ENCODE measurements around the gene ARHGEF28.

ARHGEF28 gene

DNA sequence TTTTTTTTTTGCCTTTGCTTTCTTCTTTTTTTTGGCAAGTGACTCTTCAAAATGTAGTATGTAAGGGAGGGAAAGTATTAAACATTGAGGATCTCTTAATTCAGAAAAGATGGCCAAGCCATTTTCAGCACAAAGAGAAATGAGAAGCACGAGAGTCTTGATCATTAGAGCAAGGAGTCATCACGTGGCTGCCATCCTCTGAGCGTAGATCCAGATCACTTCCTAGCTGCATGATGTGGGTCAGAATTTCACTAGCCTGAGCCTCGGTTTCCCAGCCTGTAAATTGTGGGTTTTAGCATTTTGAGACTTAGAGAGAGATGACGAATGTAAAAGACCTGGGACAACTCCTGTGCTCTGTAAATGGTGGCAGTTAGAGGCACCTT is 312.9 kb downstream of the ARHGEF28 start:
- no peak overlapping the region for H3K4me3 ChIP-seq (ENCODE audit: insufficient read depth in 1 of 2, low read depth in 1 of 2, low read length in 2 of 2)
- no peak for DNase-seq
- H2BK12ac ChIP-seq (ENCODE audit: low read length in 2 of 2) = peak overlapping the region; percentile 34 to 95
- WGBS = 62% methylated on average over 5 of the region's 5 CpGs
- peaks cover 15% of the 10 kb centered on the region for H3K79me1 ChIP-seq (replicated peaks; ENCODE audit: low read length, poor library complexity, severe bottlenecking)
- H3K23ac ChIP-seq (ENCODE audit: low read length in 2 of 2) = no peak overlapping the region
- peak overlapping the region; percentile 94 for H3K27ac ChIP-seq (ENCODE audit: low read length, poor library complexity, severe bottlenecking)
- no peak overlapping the region for H3K4me2 ChIP-seq (ENCODE audit: low read length, poor library complexity, severe bottlenecking)
- H3K4me1 ChIP-seq (ENCODE audit: control insufficient read depth, insufficient read depth, low read depth, low read length) = peaks cover 14% of the 10 kb centered on the region
- H3K14ac ChIP-seq (ENCODE audit: low read length in 2 of 2) = peak overlapping the region in 1 of 2 experiments; percentile 80
- H2BK120ac ChIP-seq (ENCODE audit: low read depth, low read length) = peak overlapping the region; percentile 75
- H2BK15ac ChIP-seq (ENCODE audit: low read depth, poor library complexity, severe bottlenecking) = no peak overlapping the region
- no peaks in the 10 kb centered on the region for H3K27me3 ChIP-seq (ENCODE audit: control insufficient read depth in 1 of 2, insufficient read depth in 1 of 2, low read length in 2 of 2)
- peak overlapping the region; percentile 63 for H4K8ac ChIP-seq (ENCODE audit: low read length)
- peak overlapping the region; percentile 74 for H3K9ac ChIP-seq (ENCODE audit: low read length)
- H4K91ac ChIP-seq (ENCODE audit: low read length) = no peak overlapping the region
- no peak overlapping the region for H2AFZ ChIP-seq (ENCODE audit: low read depth, low read length)
- H2BK5ac ChIP-seq (ENCODE audit: low read depth, low read length, poor library complexity, severe bottlenecking) = peak overlapping the region; percentile 67
- peak overlapping the region; percentile 87 for H2AK5ac ChIP-seq (ENCODE audit: low read length, severe bottlenecking)
- H3K4ac ChIP-seq (ENCODE audit: low read depth in 1 of 2, low read length in 2 of 2) = peak overlapping the region in 1 of 2 experiments; percentile 49
- peak overlapping the region; percentile 74 to 95 for H3K18ac ChIP-seq (ENCODE audit: low read depth in 1 of 2, low read length in 2 of 2)
- H3K9me3 ChIP-seq (ENCODE audit: control insufficient read depth, low read length) = no peaks in the 10 kb centered on the region
- peaks cover 0 to 10% of the 10 kb centered on the region in 2 experiments for H3K36me3 ChIP-seq (ENCODE audit: control insufficient read depth in 1 of 2, insufficient read depth in 2 of 2, low read depth in 1 of 2, low read length in 2 of 2)

DNA sequence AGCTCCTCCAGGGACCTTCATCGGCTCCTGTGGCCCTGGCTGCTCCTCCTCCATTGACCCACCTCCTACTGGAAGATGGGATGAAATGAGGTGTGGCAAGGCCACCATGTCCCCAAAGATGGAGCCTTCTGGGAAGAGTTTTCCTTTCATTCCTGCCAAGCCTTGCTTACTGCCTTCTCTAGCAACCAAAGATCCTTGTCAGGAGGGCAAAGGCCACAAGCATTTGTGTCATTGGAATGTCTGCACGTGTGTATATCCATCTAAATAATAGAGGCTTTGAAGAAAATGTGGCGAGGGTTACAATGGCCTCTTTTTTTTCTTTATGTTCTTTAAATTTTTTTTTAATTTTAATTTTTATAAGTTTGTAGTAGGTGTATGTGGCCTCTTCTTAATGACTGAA is 313.6 kb downstream of the ARHGEF28 start:
- Histone ChIP-seq H3K4me3 (ENCODE audit: insufficient read depth in 1 of 2, low read depth in 1 of 2, low read length in 2 of 2) (no peak overlapping the region), H3K4me1 (ENCODE audit: control insufficient read depth, insufficient read depth, low read depth, low read length) (peaks cover 14% of the 10 kb centered on the region), H3K23ac (ENCODE audit: low read length in 2 of 2) (no peak overlapping the region), H3K36me3 (ENCODE audit: control insufficient read depth in 1 of 2, insufficient read depth in 2 of 2, low read depth in 1 of 2, low read length in 2 of 2) (peaks cover 0 to 10% of the 10 kb centered on the region in 2 experiments), H2BK5ac (ENCODE audit: low read depth, low read length, poor library complexity, severe bottlenecking) (peak overlapping the region; percentile 77), H2BK12ac (ENCODE audit: low read length in 2 of 2) (peak overlapping the region; percentile 34 to 89), H3K27me3 (ENCODE audit: control insufficient read depth in 1 of 2, insufficient read depth in 1 of 2, low read length in 2 of 2) (no peaks in the 10 kb centered on the region), H3K18ac (ENCODE audit: low read depth in 1 of 2, low read length in 2 of 2) (peak overlapping the region; percentile 74 to 95), H3K27ac (ENCODE audit: low read length, poor library complexity, severe bottlenecking) (peak overlapping the region; percentile 94), H3K9ac (ENCODE audit: low read length) (peak overlapping the region; percentile 74), H4K91ac (ENCODE audit: low read length) (peak overlapping the region; percentile 65), H4K8ac (ENCODE audit: low read length) (peak overlapping the region; percentile 27), H3K4me2 (ENCODE audit: low read length, poor library complexity, severe bottlenecking) (no peak overlapping the region), H3K14ac (ENCODE audit: low read length in 2 of 2) (peak overlapping the region in 1 of 2 experiments; percentile 94), H2AFZ (ENCODE audit: low read depth, low read length) (no peak overlapping the region), H2AK5ac (ENCODE audit: low read length, severe bottlenecking) (peak overlapping the region; percentile 87), H2BK15ac (ENCODE audit: low read depth, poor library complexity, severe bottlenecking) (peak overlapping the region; percentile 70), H2BK120ac (ENCODE audit: low read depth, low read length) (peak overlapping the region; percentile 50), H3K9me3 (ENCODE audit: control insufficient read depth, low read length) (peaks cover 5% of the 10 kb centered on the region), H3K4ac (ENCODE audit: low read depth in 1 of 2, low read length in 2 of 2) (peak overlapping the region; percentile 49 to 52), H3K79me1 (replicated peaks; ENCODE audit: low read length, poor library complexity, severe bottlenecking) (peaks cover 15% of the 10 kb centered on the region)
- WGBS = 40% methylated on average over 2 of the region's 3 CpGs
- DNase-seq = no peak

DNA sequence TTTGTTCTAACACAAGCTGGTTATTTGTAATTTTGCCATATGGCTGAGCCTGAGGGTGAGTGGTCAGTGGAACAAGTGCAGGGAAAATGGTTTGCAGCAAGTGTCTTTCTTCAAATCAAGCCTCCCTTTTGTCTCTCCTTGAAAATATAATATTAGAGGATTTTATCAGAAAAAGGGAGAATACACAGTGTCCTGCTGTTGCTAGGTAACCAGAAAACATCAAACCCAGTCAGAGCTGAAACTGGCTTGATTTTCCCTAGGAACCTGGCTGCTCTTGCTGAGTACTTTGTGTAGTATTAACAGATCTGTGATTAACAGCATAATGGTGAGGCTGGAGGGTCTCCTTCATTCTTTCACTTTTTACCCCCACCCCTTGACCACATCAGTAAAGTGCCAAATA is 314.0 kb downstream of the ARHGEF28 start:
- H2AFZ ChIP-seq (ENCODE audit: low read depth, low read length) = no peak overlapping the region
- H4K91ac ChIP-seq (ENCODE audit: low read length) = no peak overlapping the region
- no peak overlapping the region for H3K14ac ChIP-seq (ENCODE audit: low read length in 2 of 2)
- H3K4me1 ChIP-seq (ENCODE audit: control insufficient read depth, insufficient read depth, low read depth, low read length) = peaks cover 14% of the 10 kb centered on the region
- peak overlapping the region; percentile 14 for H3K9ac ChIP-seq (ENCODE audit: low read length)
- peaks cover 0 to 10% of the 10 kb centered on the region in 2 experiments for H3K36me3 ChIP-seq (ENCODE audit: control insufficient read depth in 1 of 2, insufficient read depth in 2 of 2, low read depth in 1 of 2, low read length in 2 of 2)
- H3K9me3 ChIP-seq (ENCODE audit: control insufficient read depth, low read length) = peaks cover 5% of the 10 kb centered on the region
- H2BK120ac ChIP-seq (ENCODE audit: low read depth, low read length) = no peak overlapping the region
- no peaks in the 10 kb centered on the region for H3K27me3 ChIP-seq (ENCODE audit: control insufficient read depth in 1 of 2, insufficient read depth in 1 of 2, low read length in 2 of 2)
- H3K27ac ChIP-seq (ENCODE audit: low read length, poor library complexity, severe bottlenecking) = peak overlapping the region; percentile 17
- H4K8ac ChIP-seq (ENCODE audit: low read length) = no peak overlapping the region
- H3K23ac ChIP-seq (ENCODE audit: low read length in 2 of 2) = no peak overlapping the region
- H2BK12ac ChIP-seq (ENCODE audit: low read length in 2 of 2) = no peak overlapping the region
- no peak overlapping the region for H3K18ac ChIP-seq (ENCODE audit: low read depth in 1 of 2, low read length in 2 of 2)
- H3K4me3 ChIP-seq (ENCODE audit: insufficient read depth in 1 of 2, low read depth in 1 of 2, low read length in 2 of 2) = no peak overlapping the region
- DNase-seq = peak; percentile 74
- H3K4me2 ChIP-seq (ENCODE audit: low read length, poor library complexity, severe bottlenecking) = no peak overlapping the region
- no peak overlapping the region for H2BK5ac ChIP-seq (ENCODE audit: low read depth, low read length, poor library complexity, severe bottlenecking)
- H3K79me1 ChIP-seq (replicated peaks; ENCODE audit: low read length, poor library complexity, severe bottlenecking) = peaks cover 15% of the 10 kb centered on the region
- H2BK15ac ChIP-seq (ENCODE audit: low read depth, poor library complexity, severe bottlenecking) = no peak overlapping the region
- peak overlapping the region; percentile 52 for H2AK5ac ChIP-seq (ENCODE audit: low read length, severe bottlenecking)
- no peak overlapping the region for H3K4ac ChIP-seq (ENCODE audit: low read depth in 1 of 2, low read length in 2 of 2)

DNA sequence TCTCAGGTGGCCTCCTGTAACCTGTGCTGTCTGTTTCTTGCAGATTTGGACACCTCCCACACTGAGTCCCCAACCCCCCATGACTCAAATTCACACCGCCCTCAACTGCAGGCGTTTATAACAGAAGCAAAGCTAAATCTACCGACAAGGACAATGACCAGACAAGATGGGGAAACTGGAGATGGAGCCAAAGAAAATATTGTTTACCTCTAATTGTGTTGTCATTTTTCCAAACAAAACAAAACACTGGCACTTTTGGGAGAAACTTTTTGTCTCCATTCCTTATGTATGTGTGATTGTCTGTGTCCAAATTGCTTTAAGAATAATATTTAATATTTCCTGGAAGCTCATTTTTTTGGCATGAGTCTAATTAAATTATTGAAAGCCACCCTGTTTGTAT is 314.8 kb downstream of the ARHGEF28 start:
- H3K36me3 ChIP-seq (ENCODE audit: control insufficient read depth in 1 of 2, insufficient read depth in 2 of 2, low read depth in 1 of 2, low read length in 2 of 2) = peaks cover 0 to 8% of the 10 kb centered on the region in 2 experiments
- no peak overlapping the region for H3K23ac ChIP-seq (ENCODE audit: low read length in 2 of 2)
- no peak overlapping the region for H3K14ac ChIP-seq (ENCODE audit: low read length in 2 of 2)
- H2AK5ac ChIP-seq (ENCODE audit: low read length, severe bottlenecking) = peak overlapping the region; percentile 6
- no peaks in the 10 kb centered on the region for H3K27me3 ChIP-seq (ENCODE audit: control insufficient read depth in 1 of 2, insufficient read depth in 1 of 2, low read length in 2 of 2)
- H2BK5ac ChIP-seq (ENCODE audit: low read depth, low read length, poor library complexity, severe bottlenecking) = no peak overlapping the region
- no peak overlapping the region for H3K4me2 ChIP-seq (ENCODE audit: low read length, poor library complexity, severe bottlenecking)
- peaks cover 5% of the 10 kb centered on the region for H3K9me3 ChIP-seq (ENCODE audit: control insufficient read depth, low read length)
- no CpG with 5 or more reads among the region's 3 CpGs for WGBS
- H4K91ac ChIP-seq (ENCODE audit: low read length) = no peak overlapping the region
- DNase-seq = no peak
- no peak overlapping the region for H2BK15ac ChIP-seq (ENCODE audit: low read depth, poor library complexity, severe bottlenecking)
- H3K9ac ChIP-seq (ENCODE audit: low read length) = no peak overlapping the region
- no peak overlapping the region for H3K4ac ChIP-seq (ENCODE audit: low read depth in 1 of 2, low read length in 2 of 2)
- no peak overlapping the region for H3K4me3 ChIP-seq (ENCODE audit: insufficient read depth in 1 of 2, low read depth in 1 of 2, low read length in 2 of 2)
- peaks cover 14% of the 10 kb centered on the region for H3K4me1 ChIP-seq (ENCODE audit: control insufficient read depth, insufficient read depth, low read depth, low read length)
- H4K8ac ChIP-seq (ENCODE audit: low read length) = no peak overlapping the region
- H3K27ac ChIP-seq (ENCODE audit: low read length, poor library complexity, severe bottlenecking) = no peak overlapping the region
- no peak overlapping the region for H2BK12ac ChIP-seq (ENCODE audit: low read length in 2 of 2)
- no peak overlapping the region for H3K18ac ChIP-seq (ENCODE audit: low read depth in 1 of 2, low read length in 2 of 2)
- no peak overlapping the region for H2AFZ ChIP-seq (ENCODE audit: low read depth, low read length)
- H3K79me1 ChIP-seq (replicated peaks; ENCODE audit: low read length, poor library complexity, severe bottlenecking) = peaks cover 13% of the 10 kb centered on the region
- no peak overlapping the region for H2BK120ac ChIP-seq (ENCODE audit: low read depth, low read length)

All from mesenchymal stem cell (in vitro differentiated cells and primary cell).